NCI-H1092 treated with DMSO at 0.1 percent for 48 hours (cell line): ENCODE data around the gene MRPL49.
"Not testable (repeated sequence)": the region's sequence is repeated elsewhere in the genome, so short reads cannot be mapped to it uniquely, and the experiment has no call there.

Experiments used
- DNase-seq: peaks from one replicate; lab custom pipeline; 2025; lab: John Stamatoyannopoulos, UW

The MRPL49 gene

DNA sequence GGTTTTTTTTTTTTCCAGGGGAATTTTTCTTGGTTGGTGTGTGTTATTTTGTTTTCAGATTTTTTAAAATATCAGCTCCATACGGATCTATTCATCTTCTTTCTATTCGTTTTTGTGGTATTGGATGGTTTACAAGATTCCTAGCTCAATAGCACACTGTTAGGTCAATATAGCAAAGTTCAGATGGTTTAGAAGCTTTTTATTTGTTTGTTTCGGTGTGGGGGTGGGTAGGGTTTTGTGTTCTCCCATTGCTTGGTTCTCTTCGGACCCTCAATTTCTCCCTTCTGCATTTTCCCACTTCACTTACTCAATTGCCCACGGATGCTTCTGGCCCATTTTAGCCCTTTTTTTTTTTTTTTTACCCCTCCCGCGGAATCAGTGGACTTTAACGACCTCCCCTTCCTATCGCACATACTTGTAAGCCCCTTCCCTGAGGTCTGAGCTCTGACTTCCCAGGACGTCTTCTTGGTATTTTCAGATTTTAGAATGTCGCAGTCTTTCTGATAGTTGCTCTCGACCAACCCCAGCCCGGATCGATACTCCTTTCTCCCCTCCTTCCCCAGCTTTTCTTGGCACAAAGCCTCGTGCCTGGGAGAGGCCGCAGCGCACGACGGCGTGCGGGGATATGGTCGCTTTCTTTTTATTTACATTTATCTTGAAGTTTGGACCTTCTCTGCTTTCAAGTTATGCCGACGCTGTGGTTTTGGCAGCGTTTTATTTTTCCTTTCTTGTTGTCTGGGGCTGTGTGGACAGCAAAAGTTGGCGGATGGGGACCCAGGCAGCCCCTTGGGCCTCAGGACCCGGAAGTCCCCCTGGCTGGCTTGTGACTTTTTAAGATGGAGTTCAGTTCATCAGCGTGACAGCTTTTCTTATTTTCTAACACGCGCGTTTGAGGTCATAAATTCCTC, 43.5 kb downstream of the MRPL49 start:
- no peak for DNase-seq

DNA sequence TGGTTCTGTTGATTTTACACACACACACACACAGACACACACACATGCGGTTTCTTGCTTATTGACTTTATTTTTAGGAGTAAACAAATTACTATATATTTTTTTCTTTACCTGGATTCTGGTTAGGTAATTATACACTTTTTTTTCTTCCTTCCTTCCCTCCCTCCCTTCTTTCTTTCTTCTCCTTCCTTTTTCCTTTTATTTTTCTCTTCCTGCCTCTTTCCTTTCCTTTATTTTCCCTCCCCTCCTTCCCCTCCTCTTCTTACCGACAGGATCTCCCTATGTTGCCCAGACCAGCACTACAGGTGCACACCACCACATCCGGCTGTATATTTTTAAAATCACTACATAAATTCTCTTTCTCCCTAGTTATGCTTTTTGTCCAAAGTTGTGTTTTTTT, 44.8 kb downstream of the MRPL49 start:
- DNase-seq: no peak

DNA sequence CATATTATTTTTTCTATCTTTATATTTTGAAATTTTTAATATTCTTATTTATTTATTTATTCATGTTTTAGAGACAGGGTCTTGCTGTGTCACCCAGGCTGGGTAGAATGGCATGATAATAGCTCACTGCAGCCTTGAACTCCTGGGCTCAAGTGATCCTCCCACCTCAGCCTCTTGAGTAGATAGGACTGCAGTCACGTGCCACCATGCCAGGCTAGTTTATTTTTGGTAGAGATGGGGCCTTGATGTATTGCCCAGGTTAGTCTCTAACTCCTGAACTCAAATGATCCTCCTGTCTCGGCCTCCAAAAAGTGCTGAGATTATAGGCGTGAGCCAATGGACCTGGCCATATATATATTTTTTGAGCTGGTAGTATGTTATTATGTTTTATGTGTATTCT, 45.5 kb downstream of the MRPL49 start:
- no peak for DNase-seq

DNA sequence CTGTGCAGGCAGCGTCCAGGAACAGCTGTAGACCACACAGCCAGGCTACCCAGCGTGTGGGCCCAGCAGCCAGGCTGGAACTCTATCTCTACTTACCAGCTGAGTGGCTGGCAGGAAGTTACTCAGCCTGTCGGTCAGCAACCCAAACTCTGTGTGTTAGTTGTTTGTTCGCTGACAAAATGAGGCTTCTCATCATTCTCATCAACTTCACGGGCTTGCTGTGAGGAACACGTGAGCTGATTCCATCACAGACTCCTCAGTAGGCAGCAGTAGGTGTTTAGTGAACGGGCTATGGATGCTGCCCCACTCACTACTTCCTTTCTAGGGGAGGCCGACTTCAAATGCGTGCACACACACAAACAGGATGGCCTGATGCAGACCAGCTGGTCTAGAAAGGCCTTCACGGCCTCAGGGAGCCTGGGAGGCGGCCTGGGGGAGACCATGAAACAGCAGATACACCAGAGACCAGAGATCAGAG, 47.1 kb downstream of the MRPL49 start:
- no peak for DNase-seq

- no peak for DNase-seq
Observed at GRCh38 chr11:65170058-65170534, 48.0 kb downstream of the MRPL49 start, which contains the start of gene SPDYC. Gene SPDYC, plus strand, starts transcription at chr11:65170233. Its CDS starts 1,125 bp downstream, at chr11:65171358.

DNA sequence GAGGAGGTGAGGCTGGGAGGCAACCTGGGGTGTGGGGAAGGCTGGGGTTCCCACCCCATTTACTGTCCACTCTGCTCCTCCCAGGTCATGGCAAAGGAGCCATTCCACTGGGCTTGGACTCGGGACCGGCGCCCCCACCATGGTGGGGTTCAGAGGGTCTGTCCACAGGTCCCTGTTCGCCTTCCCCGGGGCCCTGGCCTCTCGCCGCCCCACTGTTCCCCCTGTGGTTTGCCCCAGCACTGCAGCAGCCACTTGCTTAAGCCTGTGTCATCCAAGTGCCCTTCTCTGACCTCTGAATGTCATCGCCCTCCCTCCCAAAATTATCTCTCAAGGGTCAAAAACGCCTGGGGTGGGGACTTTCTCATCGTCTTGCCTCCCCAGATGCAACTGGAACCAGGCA, 50.5 kb downstream of the MRPL49 start:
- DNase-seq: no peak

GRCh38 chr11:65174571-65175010, 52.5 kb downstream of the MRPL49 start:
- DNase-seq: not testable (repeated sequence)
